SK-N-MC (cell line): ENCODE results near the gene ADAMTS3.

Source experiments
- EZH2 ChIP-seq: fragments of 200-600 bp; sonication (generic); IDR thresholded peaks from one replicate; pipeline ENCODE4 v1.6.1; 2017; ENCODE audit warnings: antibody characterized with exemption
- POLR2AphosphoS5 ChIP-seq: IDR thresholded peaks from 2 replicates; pipeline ENCODE4 v1.6.1; 2012; ENCODE audit warnings: mild to moderate bottlenecking, low read depth, low read length, borderline replicate concordance

- TF ChIP-seq POLR2AphosphoS5 (no peak), EZH2 (no peak)
These were observed 278.3 kb downstream of the ADAMTS3 start for GRCh38 chr4:72290737-72291136.
